ENCODE measurements around the gene ZMAT3.

The ZMAT3 gene

DNA sequence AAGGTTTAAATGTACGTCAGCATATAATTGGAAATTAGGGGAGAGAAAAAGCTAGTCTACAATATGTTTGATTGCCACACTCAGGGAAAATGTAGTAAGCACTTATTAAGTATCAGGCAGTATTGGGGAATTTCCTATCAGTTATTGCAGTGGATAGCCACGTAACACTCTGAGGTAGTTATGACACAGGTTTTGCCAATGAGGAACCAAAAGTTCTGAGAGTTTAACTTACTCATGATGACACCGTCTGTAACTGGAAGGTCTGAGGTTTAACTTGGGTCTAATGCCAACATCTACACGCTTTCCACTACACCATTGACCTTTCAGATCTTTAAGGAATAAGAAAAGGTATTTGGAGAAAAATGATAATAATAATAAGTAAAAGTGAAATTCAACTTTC lies 89.5 kb downstream of the ZMAT3 start:
- Histone ChIP-seq H3K27me3 (ENCODE audit: control insufficient read depth in 1 of 2, insufficient read depth in 1 of 2, low read length in 2 of 2) (no peaks in the 10 kb centered on the region), H4K91ac (ENCODE audit: low read length) (no peak overlapping the region), H2BK12ac (ENCODE audit: low read length in 2 of 2) (no peak overlapping the region), H3K14ac (ENCODE audit: low read length in 2 of 2) (no peak overlapping the region), H3K36me3 (ENCODE audit: control insufficient read depth in 1 of 2, insufficient read depth in 2 of 2, low read depth in 1 of 2, low read length in 2 of 2) (peaks cover 0 to 5% of the 10 kb centered on the region in 2 experiments), H3K4me1 (ENCODE audit: control insufficient read depth, insufficient read depth, low read depth, low read length) (no peaks in the 10 kb centered on the region), H3K4me2 (ENCODE audit: low read length, poor library complexity, severe bottlenecking) (no peak overlapping the region), H3K27ac (ENCODE audit: low read length, poor library complexity, severe bottlenecking) (no peak overlapping the region), H3K9me3 (ENCODE audit: control insufficient read depth, low read length) (peaks cover 8% of the 10 kb centered on the region), H2BK15ac (ENCODE audit: low read depth, poor library complexity, severe bottlenecking) (no peak overlapping the region), H2BK120ac (ENCODE audit: low read depth, low read length) (no peak overlapping the region), H4K8ac (ENCODE audit: low read length) (no peak overlapping the region), H3K23ac (ENCODE audit: low read length in 2 of 2) (no peak overlapping the region), H3K79me1 (replicated peaks; ENCODE audit: low read length, poor library complexity, severe bottlenecking) (no peaks in the 10 kb centered on the region), H3K4me3 (ENCODE audit: insufficient read depth in 1 of 2, low read depth in 1 of 2, low read length in 2 of 2) (no peak overlapping the region), H2BK5ac (ENCODE audit: low read depth, low read length, poor library complexity, severe bottlenecking) (no peak overlapping the region), H3K9ac (ENCODE audit: low read length) (no peak overlapping the region), H2AFZ (ENCODE audit: low read depth, low read length) (no peak overlapping the region), H3K4ac (ENCODE audit: low read depth in 1 of 2, low read length in 2 of 2) (no peak overlapping the region), H3K18ac (ENCODE audit: low read depth in 1 of 2, low read length in 2 of 2) (no peak overlapping the region), H2AK5ac (ENCODE audit: low read length, severe bottlenecking) (no peak overlapping the region)
- no peak for DNase-seq
- 92% methylated on average over 2 of the region's 4 CpGs for WGBS

DNA sequence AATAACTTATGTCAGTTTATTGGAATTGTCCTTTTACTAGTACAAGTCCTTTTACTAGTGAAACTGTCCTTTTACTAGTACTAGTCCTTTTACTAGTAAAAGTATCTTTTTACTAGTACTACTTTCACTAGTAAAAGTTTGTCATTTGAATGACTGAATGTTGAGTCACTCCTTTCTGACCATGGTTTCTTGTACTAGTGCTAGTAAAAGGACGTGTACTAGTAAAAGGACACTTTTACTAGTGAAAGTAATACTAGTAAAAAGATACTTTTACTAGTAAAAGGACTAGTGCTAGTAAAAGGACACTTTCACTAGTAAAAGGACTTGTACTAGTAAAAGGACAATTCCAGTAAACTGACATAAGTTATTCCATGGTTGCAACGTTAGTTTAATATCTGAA lies 96.3 kb downstream of the ZMAT3 start:
- no peak for DNase-seq
- Histone ChIP-seq H2AK5ac (ENCODE audit: low read length, severe bottlenecking) (no peak overlapping the region), H4K91ac (ENCODE audit: low read length) (no peak overlapping the region), H2BK12ac (ENCODE audit: low read length in 2 of 2) (no peak overlapping the region), H3K18ac (ENCODE audit: low read depth in 1 of 2, low read length in 2 of 2) (no peak overlapping the region), H3K23ac (ENCODE audit: low read length in 2 of 2) (no peak overlapping the region), H2AFZ (ENCODE audit: low read depth, low read length) (no peak overlapping the region), H3K4me2 (ENCODE audit: low read length, poor library complexity, severe bottlenecking) (no peak overlapping the region), H3K9me3 (ENCODE audit: control insufficient read depth, low read length) (peaks cover 3% of the 10 kb centered on the region), H3K79me1 (replicated peaks; ENCODE audit: low read length, poor library complexity, severe bottlenecking) (no peaks in the 10 kb centered on the region), H3K9ac (ENCODE audit: low read length) (no peak overlapping the region), H2BK15ac (ENCODE audit: low read depth, poor library complexity, severe bottlenecking) (no peak overlapping the region), H3K27me3 (ENCODE audit: control insufficient read depth in 1 of 2, insufficient read depth in 1 of 2, low read length in 2 of 2) (no peaks in the 10 kb centered on the region), H3K4ac (ENCODE audit: low read depth in 1 of 2, low read length in 2 of 2) (no peak overlapping the region), H3K14ac (ENCODE audit: low read length in 2 of 2) (no peak overlapping the region), H3K36me3 (ENCODE audit: control insufficient read depth in 1 of 2, insufficient read depth in 2 of 2, low read depth in 1 of 2, low read length in 2 of 2) (no peaks in the 10 kb centered on the region), H3K4me3 (ENCODE audit: insufficient read depth in 1 of 2, low read depth in 1 of 2, low read length in 2 of 2) (no peak overlapping the region), H4K8ac (ENCODE audit: low read length) (no peak overlapping the region), H2BK120ac (ENCODE audit: low read depth, low read length) (no peak overlapping the region), H3K27ac (ENCODE audit: low read length, poor library complexity, severe bottlenecking) (no peak overlapping the region), H2BK5ac (ENCODE audit: low read depth, low read length, poor library complexity, severe bottlenecking) (no peak overlapping the region), H3K4me1 (ENCODE audit: control insufficient read depth, insufficient read depth, low read depth, low read length) (no peaks in the 10 kb centered on the region)
- no CpG with 5 or more reads among the region's 2 CpGs for WGBS

DNA sequence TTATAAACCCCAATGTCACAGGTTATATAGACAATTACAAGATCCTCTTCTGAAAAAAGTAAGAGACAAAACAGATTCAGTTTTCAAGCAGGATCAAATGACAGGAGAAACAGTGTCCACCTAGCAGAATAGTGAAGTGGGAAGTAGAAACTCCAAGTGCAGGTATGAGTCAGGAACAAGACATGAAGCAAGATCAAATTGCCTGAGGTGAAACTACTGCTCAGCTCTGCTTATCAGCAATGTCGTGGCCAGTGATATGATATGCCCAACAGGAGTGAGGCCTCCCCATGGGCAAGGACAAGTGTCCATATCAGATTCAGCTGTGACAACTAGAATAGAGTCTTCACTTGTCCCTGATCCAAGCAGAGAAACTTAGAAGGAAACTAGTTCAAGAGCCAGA lies 100.0 kb downstream of the ZMAT3 start:
- Histone ChIP-seq H3K14ac (ENCODE audit: low read length in 2 of 2) (no peak overlapping the region), H3K27ac (ENCODE audit: low read length, poor library complexity, severe bottlenecking) (no peak overlapping the region), H4K91ac (ENCODE audit: low read length) (no peak overlapping the region), H2BK5ac (ENCODE audit: low read depth, low read length, poor library complexity, severe bottlenecking) (no peak overlapping the region), H3K23ac (ENCODE audit: low read length in 2 of 2) (no peak overlapping the region), H3K36me3 (ENCODE audit: control insufficient read depth in 1 of 2, insufficient read depth in 2 of 2, low read depth in 1 of 2, low read length in 2 of 2) (no peaks in the 10 kb centered on the region), H3K18ac (ENCODE audit: low read depth in 1 of 2, low read length in 2 of 2) (no peak overlapping the region), H3K27me3 (ENCODE audit: control insufficient read depth in 1 of 2, insufficient read depth in 1 of 2, low read length in 2 of 2) (no peaks in the 10 kb centered on the region), H2BK12ac (ENCODE audit: low read length in 2 of 2) (no peak overlapping the region), H3K4me3 (ENCODE audit: insufficient read depth in 1 of 2, low read depth in 1 of 2, low read length in 2 of 2) (no peak overlapping the region), H3K4ac (ENCODE audit: low read depth in 1 of 2, low read length in 2 of 2) (no peak overlapping the region), H3K9ac (ENCODE audit: low read length) (no peak overlapping the region), H2AFZ (ENCODE audit: low read depth, low read length) (no peak overlapping the region), H2AK5ac (ENCODE audit: low read length, severe bottlenecking) (no peak overlapping the region), H2BK15ac (ENCODE audit: low read depth, poor library complexity, severe bottlenecking) (no peak overlapping the region), H3K9me3 (ENCODE audit: control insufficient read depth, low read length) (peaks cover 3% of the 10 kb centered on the region), H3K4me2 (ENCODE audit: low read length, poor library complexity, severe bottlenecking) (no peak overlapping the region), H3K79me1 (replicated peaks; ENCODE audit: low read length, poor library complexity, severe bottlenecking) (no peaks in the 10 kb centered on the region), H3K4me1 (ENCODE audit: control insufficient read depth, insufficient read depth, low read depth, low read length) (peaks cover 1% of the 10 kb centered on the region), H2BK120ac (ENCODE audit: low read depth, low read length) (no peak overlapping the region), H4K8ac (ENCODE audit: low read length) (no peak overlapping the region)
- WGBS: 35% methylated on average over 1 of the region's 1 CpG
- DNase-seq: no peak

DNA sequence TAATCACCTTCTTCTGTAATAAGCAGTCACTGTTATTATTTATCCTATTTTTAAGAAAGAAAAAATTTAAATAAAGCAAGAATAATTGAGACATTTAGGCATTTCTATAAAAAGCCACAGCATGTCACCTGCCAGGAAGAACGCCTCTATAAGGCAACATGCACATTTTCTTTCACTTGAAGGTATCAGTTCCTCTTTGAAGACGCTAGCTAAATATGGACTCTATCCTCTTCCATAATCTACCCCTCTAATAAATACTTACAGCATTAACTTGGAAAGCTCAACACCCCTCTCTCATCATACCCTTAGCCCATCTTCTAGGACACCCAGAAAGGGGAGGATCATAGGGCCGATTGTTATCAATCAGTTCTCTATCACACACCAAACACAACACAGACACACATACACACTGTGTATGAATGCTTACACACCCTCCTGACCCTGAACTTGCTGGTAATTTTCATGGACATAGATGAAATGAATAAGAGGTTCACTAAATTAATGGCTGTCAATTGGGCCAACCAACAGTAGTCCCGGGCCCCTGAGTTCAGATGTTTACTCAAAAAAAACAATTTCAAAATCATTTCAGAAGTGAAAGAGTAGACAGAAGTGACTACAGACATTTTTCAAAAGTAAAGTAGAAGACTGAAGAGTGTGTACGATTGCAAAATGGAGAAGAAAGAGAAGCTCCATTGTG lies 102.5 kb downstream of the ZMAT3 start:
- Histone ChIP-seq H3K23ac (ENCODE audit: low read length in 2 of 2) (no peak overlapping the region), H2BK120ac (ENCODE audit: low read depth, low read length) (no peak overlapping the region), H3K4me2 (ENCODE audit: low read length, poor library complexity, severe bottlenecking) (no peak overlapping the region), H4K91ac (ENCODE audit: low read length) (no peak overlapping the region), H3K14ac (ENCODE audit: low read length in 2 of 2) (no peak overlapping the region), H3K36me3 (ENCODE audit: control insufficient read depth in 1 of 2, insufficient read depth in 2 of 2, low read depth in 1 of 2, low read length in 2 of 2) (no peaks in the 10 kb centered on the region), H3K18ac (ENCODE audit: low read depth in 1 of 2, low read length in 2 of 2) (no peak overlapping the region), H2BK15ac (ENCODE audit: low read depth, poor library complexity, severe bottlenecking) (no peak overlapping the region), H3K4me1 (ENCODE audit: control insufficient read depth, insufficient read depth, low read depth, low read length) (peaks cover 1% of the 10 kb centered on the region), H3K4ac (ENCODE audit: low read depth in 1 of 2, low read length in 2 of 2) (no peak overlapping the region), H3K4me3 (ENCODE audit: insufficient read depth in 1 of 2, low read depth in 1 of 2, low read length in 2 of 2) (no peak overlapping the region), H3K27me3 (ENCODE audit: control insufficient read depth in 1 of 2, insufficient read depth in 1 of 2, low read length in 2 of 2) (no peaks in the 10 kb centered on the region), H2AK5ac (ENCODE audit: low read length, severe bottlenecking) (no peak overlapping the region), H2BK5ac (ENCODE audit: low read depth, low read length, poor library complexity, severe bottlenecking) (no peak overlapping the region), H3K79me1 (replicated peaks; ENCODE audit: low read length, poor library complexity, severe bottlenecking) (no peaks in the 10 kb centered on the region), H4K8ac (ENCODE audit: low read length) (no peak overlapping the region), H2BK12ac (ENCODE audit: low read length in 2 of 2) (no peak overlapping the region), H3K9me3 (ENCODE audit: control insufficient read depth, low read length) (peaks cover 3% of the 10 kb centered on the region), H3K27ac (ENCODE audit: low read length, poor library complexity, severe bottlenecking) (no peak overlapping the region), H3K9ac (ENCODE audit: low read length) (no peak overlapping the region), H2AFZ (ENCODE audit: low read depth, low read length) (no peak overlapping the region)
- DNase-seq: no peak
- 95% methylated on average over 4 of the region's 5 CpGs for WGBS

Data from mesenchymal stem cell (in vitro differentiated cells and primary cell).